ENCODE results near the gene JPH3.

The JPH3 gene

GRCh38 chr16:87734644-87735043 lies 132.3 kb downstream of the JPH3 start:
- H3K9me3 ChIP-seq, result no peaks in the 10 kb centered on the region
- no peaks in the 10 kb centered on the region for H3K4me1 ChIP-seq
- no peak overlapping the region for H3K4me3 ChIP-seq
- no peak for DNase-seq
- TF ChIP-seq CTCF (IDR thresholded peaks at IDR 0.05), result no peak
- H3K27ac ChIP-seq, result no peak overlapping the region
- intact Hi-C loops (cut with DNase I; ENCODE audit: low total_unique reads), result no loop called here
- no peaks in the 10 kb centered on the region for H3K27me3 ChIP-seq
- H3K36me3 ChIP-seq, result peaks cover 13 to 68% (median 19%) of the 10 kb centered on the region in 3 donors

GRCh38 chr16:87735270-87736007 lies 133.1 kb downstream of the JPH3 start:
- no peak for TF ChIP-seq CTCF (IDR thresholded peaks at IDR 0.05)
- no peak overlapping the region for H3K4me3 ChIP-seq
- no peaks in the 10 kb centered on the region for H3K4me1 ChIP-seq
- DNase-seq, result no peak
- no peak overlapping the region for H3K27ac ChIP-seq
- H3K27me3 ChIP-seq, result no peaks in the 10 kb centered on the region
- H3K36me3 ChIP-seq, result peaks cover 13 to 68% (median 14%) of the 10 kb centered on the region in 3 donors
- H3K9me3 ChIP-seq, result no peaks in the 10 kb centered on the region
- intact Hi-C loops (cut with DNase I; ENCODE audit: low total_unique reads), result no loop called here

GRCh38 chr16:87736008-87736382 lies 133.7 kb downstream of the JPH3 start:
- intact Hi-C loops (cut with DNase I; ENCODE audit: low total_unique reads), result no loop called here
- no peaks in the 10 kb centered on the region for H3K27me3 ChIP-seq
- no peak overlapping the region for H3K27ac ChIP-seq
- H3K4me3 ChIP-seq, result no peak overlapping the region
- H3K4me1 ChIP-seq, result no peaks in the 10 kb centered on the region
- peaks cover 13 to 72% (median 18%) of the 10 kb centered on the region in 3 donors for H3K36me3 ChIP-seq
- DNase-seq, result no peak
- H3K9me3 ChIP-seq, result no peaks in the 10 kb centered on the region
- TF ChIP-seq CTCF (IDR thresholded peaks at IDR 0.05), result no peak

- Histone ChIP-seq H3K4me1 (no peaks in the 10 kb centered on the region), H3K27ac (no peak overlapping the region), H3K4me3 (no peak overlapping the region), H3K27me3 (no peaks in the 10 kb centered on the region), H3K36me3 (peaks cover 5 to 68% (median 16%) of the 10 kb centered on the region in 3 donors), H3K9me3 (no peaks in the 10 kb centered on the region)
- intact Hi-C loops (cut with DNase I; ENCODE audit: low total_unique reads), result no loop called here
- no peak for TF ChIP-seq CTCF (IDR thresholded peaks at IDR 0.05)
- DNase-seq, result no peak
These were observed 137.5 kb downstream of the JPH3 start for GRCh38 chr16:87739801-87740200.

GRCh38 chr16:87740441-87740840 lies 138.1 kb downstream of the JPH3 start:
- Histone ChIP-seq H3K27ac (no peak overlapping the region), H3K27me3 (no peaks in the 10 kb centered on the region), H3K4me3 (no peak overlapping the region), H3K36me3 (peaks cover 9 to 72% (median 22%) of the 10 kb centered on the region in 3 donors), H3K9me3 (no peaks in the 10 kb centered on the region), H3K4me1 (no peaks in the 10 kb centered on the region)
- intact Hi-C loops (cut with DNase I; ENCODE audit: low total_unique reads), result no loop called here
- no peak for TF ChIP-seq CTCF (IDR thresholded peaks at IDR 0.05)
- no peak for DNase-seq

All from tibial artery (tissue), 4 donors.